Fibroblast of skin of right quadriceps (primary cell): ENCODE data around the gene NRARP.

Experiments
- DNase-seq: peaks from one replicate; pipeline ENCODE4 v3.0.0-alpha.2; 2013

NRARP gene

DNA sequence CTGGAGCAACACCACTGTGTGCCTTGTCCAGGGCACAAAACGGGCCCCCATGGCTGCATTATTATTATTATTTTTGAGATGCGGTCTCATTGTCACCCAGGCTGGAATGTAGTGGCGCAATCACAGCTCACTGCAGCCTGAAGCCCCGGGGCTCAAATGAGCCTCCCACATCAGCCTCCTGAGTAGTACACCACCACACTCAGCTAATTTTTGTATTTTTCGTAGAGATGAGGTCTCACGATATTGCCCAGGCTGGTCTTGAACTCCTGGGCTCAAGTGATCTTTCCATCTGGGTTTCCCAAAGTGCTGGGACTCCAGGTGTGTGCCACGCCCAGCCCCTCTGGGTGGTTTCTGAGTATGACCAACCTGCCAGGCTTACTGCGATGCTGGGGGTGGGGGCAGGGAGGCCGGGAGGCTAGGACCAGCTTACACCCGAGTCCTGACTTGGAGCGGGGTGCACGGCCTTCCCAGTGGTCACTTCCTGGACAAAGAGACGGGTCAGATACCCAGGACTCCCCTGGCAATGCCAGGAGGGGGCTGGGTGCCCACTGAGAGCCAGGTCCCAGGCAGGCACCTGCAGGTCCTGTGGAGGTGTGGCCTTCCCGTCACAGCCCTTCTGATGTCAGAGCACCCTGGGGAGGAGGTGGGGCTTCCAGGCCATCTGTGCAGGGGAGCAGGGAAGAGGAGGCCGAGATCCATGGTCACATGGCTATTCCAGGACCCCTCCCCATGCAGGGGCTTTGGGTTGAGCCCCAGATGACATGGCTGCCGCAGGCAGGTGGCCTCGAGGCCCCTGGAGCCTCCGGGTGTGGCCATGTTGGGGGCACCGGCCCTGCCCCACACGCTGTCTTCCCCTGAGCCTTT lies 8.3 kb upstream of the NRARP start:
- no peak for DNase-seq

DNA sequence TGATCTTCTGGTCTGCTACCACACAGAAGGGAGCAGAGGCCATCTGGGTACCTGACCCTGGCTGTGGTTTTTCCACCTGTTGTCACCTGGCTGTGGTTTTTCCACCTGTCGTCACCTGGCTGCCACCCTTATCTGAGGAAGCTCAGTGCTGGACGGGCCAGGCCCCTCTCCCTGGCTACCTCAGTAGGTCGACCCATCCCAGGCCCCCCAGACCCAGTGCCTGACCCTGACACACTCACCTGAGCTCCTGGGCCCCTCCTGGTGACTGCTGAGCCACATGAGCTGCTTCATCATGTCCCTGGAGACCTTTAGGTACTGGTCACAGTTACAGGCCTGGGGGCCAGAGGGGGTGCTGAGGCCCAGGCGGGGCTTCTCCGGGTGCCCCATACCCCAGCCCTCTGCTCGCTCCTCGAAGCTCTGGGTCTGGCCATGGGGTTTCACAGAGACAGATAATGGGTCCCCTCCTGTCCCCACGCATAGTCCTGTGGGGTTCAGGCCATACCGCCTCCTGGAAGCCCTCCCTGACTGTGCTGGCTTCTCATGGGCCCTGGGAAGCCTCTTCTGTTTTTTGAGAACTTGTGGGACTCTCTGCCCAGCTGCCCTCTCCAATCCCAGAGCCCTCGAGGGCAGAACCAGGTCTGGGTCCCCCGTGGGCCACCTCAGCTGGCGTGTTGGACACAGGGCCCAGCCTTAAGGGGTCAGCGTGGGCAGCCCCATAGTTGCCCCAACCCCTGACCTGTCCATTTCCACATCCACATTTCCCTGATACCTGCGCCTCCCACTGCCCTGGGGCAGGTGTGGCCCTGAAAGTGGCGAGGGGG lies 7.5 kb upstream of the NRARP start:
- no peak for DNase-seq

DNA sequence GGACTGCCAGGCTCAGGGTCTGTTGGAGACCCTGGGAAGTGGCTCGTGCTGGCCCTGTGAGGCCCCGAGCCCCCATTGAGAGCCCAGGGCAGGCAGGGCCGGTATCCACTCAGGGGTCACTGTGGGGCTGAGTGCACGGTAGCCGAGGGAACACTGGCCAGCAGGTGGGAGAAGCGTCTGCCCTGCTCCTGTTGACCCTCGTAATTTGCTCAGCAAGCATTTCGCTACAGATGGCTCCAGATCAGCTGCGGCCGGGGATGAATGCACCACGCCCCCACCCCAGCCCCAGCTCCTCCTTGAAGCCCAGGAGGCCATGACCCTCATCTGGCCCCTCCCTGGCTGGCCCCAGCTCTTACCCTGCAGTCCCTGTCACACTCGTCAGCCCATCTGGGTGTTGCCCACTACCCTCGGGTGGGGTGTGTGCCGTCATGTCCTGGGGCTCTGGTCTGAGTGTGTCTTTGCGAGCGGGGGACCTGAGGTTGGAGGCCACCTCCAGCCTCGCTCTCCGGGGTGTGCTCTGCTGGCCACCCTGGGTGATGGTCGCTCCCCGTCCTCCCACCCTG lies 6.1 kb upstream of the NRARP start:
- DNase-seq: no peak

DNA sequence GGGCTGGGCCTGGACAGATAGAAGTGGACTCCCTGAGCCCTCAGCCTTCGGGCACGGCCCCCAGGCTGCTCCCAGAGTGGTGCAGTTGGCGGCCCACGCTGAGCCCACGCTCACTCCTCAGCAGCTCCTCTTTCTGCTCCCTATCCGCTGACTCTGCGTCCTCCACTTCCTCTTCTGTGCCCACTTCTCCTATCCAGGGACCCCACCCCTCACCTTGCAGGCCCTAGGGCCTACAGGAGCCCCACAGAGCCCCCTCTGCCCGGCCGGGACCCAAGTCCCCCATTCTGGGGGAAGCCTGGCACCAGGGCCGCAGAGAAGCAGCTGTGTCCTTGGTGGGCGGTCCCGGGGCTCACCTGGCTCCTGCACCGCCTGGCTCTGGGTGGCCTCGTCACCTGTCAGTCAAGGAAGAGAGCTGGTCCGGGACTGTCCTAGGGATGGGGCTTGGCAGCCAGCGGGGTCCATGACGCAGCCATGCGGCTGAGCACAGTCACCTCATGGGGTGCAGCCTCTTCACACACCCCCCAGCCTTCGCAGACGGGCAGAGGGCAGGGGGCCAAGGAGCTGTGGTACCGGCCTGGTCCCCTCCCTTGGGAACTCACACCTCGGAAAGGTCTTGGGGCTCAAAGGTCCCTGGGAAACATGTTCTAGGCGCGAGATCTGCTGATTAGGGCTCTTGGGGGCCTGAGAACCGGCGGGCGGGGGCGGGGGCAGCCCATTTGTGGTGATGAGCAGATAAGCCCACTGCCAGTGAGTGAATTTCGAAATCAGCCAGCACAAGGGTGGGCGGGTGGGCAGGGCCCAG lies 5.4 kb upstream of the NRARP start:
- DNase-seq: no peak

DNA sequence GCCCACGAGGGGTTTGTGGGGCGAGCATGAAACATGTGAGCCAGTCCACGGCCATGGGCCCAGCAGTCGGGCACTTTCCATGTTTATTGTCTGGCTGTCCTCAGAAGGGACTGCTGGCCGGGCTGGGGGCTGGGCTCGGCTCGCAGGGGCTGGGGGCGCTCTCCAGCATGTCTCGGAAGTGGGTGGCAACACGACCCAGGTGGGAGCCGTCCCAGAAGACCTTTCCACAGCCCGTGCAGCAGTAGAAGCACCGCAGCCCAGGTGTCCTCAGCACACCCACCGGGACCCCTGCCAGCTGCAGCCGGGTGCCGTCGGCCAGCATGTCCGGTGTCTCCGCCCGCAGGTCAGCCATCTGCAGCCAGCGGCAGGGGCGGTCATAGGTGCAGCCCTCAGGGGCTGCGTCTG lies 4.8 kb upstream of the NRARP start:
- DNase-seq: no peak

DNA sequence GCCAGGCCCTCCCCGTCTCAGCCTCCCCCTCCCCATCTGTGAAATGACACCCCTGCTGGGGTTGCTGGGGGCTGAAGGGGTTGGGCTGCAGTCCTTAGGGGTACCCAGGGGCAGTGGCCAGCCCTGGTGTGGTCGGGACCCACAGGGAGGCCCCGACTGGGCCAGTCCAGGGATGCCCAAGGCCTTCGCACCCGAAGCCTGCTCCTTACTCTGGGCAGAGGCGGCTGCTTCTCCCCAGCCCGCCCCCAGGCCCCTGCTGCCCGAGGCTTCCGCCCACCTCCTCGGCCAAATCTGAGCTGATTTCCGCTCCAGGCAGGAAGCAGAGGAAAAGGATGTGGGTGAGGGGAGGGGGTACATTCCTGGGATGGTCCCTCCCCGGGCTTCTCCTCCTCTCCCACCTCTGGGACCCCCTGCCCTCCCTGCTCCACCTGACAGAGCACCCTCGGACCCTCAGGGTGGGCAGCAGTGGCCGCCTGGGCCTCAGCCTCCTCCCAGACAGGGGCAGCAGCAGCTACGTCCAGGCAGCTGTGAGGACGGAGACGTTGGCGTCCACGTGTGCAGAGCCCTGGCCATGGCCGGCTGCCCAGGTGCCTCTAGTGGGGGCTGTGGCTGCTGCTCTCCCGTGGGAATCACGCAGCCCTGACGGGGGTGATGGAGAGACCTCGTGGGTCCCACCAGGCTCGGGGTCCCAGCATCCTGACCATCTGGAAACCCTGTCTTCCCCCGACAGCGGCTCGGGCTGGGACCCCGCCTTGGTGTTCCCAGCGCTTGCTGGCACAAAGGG lies 4.2 kb upstream of the NRARP start:
- no peak for DNase-seq

DNA sequence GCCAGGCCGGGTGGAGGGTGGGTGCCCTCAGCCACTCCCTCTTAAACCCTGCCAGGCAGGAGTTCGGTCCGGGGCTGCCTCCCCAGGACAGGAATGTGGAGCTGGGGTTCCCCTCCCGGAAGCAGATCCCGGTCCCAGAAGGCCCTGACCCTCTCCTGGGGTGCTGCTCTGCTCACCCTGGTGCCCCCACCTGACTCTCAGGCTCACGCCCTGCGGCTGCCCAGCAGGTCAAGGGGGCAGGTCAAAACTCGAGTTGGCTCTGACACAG lies 3.7 kb upstream of the NRARP start:
- no peak for DNase-seq

DNA sequence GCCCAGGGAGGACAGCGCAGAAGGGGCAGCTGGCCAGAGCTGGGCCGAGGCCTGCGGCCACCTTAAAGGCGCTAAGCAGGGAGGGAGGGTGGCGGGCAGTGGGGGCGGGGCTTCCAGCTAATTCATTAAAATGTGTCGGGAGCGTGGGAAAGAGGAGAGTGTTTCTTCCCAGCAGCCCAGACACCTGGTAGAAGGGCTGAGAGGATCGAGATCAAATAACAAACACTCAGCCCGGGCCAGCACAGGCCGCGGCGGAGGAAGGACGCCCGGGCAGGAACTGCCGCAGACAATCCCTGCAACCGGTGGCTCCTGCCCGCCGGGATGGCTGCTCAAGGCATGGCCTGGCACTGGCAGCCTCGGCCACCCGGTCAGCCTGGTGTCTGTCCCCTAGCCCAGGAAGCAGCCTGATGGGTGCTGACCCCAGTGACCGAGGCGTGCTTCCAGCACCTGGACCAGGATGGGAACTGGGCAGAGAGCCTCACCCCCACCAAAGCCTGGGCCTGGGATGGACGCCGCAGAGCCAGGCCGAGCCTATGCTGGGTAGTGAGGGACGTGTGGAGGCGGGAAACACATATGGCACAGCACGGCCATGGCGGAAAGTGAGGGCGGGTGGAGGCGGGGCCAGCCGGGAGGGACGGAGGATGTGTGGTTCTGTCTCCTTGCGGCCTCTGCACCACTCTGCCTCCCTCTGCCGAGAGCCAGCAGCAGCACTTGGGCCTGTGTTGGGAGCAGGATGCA lies 3.2 kb upstream of the NRARP start:
- no peak for DNase-seq

DNA sequence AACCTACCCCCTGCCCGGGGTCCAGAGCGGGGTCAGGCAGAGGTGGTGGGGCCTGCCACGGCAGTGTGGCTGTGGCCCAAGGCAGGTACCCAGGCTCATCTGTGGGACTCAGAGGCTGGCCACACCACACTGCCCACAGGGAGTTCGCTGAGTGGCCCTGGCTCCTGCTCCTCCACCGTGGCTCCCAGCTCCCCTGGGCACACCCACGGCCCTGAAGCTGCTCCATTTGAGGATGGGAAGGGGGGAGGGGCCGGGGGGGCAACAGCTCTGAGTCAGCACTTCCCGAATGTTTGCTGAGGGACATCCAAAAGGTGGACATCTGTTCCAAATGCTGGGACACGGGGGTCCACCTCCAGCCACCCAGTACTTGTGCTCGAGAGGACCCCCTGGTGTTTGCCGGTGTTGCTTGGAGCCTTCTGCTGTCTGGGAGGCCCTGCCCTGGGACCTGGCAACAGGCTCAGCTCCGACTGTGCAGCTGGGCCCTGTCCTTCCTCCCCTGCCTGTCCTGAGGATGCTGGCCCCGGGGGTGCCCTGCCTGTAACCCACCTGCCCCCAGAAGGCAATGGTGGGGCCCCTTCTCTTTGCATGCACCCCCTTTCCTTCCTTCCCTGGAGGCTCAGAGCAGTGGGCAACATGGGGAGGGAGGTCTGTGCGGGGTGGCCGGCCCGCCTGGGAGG lies 2.5 kb upstream of the NRARP start:
- DNase-seq: no peak

DNA sequence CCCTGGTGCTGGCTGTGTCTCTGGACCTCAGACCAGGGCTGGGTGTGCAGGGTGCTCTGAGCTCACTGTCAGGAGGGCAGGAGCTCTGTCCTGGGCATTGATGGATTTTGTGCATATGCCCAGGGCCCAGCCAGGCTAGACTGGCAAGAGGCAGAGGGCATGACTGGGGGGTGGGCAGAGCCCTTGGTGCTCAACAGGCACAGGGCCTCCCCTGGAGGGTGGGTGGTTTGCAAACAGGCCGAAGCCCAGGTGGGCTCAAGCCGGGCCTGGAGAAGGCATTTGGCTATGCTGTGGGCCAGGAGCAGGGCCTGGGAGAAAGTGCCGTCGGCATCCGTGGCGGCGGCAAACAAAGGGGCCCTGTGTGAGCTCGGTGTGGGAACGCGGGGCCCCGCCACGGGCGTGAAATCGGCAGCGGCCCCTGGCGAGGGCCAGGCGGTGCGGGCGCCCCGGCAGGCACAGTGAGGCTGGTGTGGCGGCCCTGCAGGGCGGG lies 1.9 kb upstream of the NRARP start:
- DNase-seq: no peak

DNA sequence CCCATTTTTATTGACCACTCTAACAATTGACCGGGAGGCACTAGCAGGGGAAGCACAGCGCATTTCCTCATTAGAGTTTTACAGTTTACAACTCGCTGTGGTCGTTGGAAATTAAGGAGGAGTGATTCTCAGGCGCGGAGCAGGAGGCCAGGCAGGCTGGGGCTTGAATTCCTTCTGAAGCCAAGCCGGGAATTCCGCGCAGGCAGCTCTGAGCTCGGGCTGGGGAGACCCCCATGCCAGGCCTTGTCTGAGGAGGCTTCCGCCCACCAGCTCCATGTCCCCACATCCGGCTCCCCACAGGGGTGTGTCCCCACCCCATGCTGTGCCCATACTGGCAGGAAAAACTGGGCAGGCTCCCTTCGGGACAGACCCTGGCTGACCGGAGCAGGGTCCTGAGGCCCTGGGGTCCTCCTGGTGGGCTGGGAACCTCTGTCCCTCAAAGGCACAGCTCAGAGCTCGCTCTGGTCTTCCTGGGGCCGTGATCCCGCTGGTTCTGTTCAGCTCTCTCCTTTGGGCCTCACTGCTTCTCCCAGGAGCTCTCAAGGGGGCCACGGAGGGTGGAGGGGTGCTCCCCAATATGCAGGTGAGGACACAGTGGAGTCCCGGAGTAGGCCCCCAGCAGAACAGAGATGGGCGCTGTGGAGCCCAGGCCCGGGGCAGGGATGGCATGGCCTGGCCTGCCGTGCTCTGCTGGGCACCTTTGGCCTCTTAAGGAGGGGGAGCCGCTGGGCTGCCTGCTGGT lies 1.3 kb upstream of the NRARP start:
- DNase-seq: no peak

DNA sequence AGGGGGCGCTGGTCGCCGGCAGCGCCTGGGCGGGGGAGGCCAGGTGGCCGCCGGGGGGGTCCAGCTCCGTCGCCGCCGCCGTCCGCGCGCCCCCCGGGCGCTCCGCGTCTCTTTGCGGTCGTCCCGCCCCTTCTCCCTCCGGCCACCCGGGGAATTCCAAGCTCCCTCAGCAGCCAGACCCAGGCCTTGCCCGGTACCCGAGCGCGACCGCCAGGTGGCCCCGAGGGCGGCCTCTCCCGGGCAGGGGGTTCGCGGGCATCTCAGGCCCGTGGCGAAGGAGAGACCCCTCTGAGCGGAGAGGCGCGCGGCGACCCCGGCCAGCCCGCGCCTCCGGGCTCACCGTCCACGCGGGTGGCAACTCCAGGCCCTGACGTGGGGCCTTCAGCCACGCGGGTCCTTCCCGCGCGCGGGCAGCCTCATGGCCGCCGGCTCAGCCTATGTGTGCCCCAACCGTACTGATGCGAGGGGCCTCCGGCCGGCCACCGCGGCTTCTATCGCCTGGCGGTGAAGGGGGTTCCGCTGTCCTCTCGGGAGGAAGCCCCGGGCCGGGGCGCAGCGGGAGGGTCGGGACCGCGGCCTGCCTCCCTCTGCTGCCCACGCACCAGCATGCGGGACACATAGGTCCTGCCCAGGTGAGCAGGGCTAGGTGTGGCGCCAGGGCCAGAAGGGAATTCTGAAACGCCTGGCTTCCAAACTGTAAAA lies 529 bp upstream of the NRARP start:
- no peak for DNase-seq

DNA sequence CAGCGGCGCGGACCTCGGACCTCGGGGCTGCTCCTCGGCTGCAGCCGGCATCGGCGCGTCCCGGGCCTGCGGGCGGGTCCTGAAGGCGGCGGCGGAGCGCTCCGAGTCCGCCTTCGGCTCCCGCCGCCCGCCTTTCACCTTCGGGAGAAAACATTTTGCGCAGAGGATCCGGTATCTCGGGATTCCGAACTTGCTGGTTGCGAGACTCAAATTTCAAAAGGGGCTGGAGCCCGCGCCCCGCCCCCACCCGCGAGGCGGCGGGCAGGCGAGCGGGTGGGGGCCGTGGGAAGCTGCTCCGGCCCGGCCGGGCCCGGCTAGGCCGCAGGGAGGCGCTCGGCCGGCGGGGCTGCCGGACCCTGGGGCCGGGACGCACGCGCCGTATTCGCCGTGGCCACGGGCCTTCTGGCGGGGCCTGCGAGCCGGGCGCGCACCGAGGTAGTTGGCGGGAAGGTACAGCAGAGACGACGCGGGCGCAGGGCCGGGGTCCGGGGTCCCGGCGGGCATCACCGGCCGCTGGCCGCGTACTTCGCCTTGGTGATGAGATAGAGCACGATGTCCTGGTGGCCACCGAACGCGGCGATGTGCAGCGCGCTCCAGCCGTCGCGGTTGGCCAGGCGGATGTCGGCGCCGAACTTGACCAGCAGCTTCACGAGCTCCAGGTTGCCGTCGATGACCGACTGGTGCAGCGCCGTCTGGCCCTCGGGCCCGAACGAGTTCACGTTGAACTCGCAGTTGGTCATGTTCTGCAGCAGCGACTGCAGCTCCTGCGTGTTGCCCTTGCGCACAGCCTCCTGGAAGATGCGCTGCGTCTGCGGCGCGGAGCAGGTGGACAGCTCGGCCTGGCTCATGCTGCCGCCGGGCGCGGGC lies 757 bp downstream of the NRARP start:
- no peak for DNase-seq

DNA sequence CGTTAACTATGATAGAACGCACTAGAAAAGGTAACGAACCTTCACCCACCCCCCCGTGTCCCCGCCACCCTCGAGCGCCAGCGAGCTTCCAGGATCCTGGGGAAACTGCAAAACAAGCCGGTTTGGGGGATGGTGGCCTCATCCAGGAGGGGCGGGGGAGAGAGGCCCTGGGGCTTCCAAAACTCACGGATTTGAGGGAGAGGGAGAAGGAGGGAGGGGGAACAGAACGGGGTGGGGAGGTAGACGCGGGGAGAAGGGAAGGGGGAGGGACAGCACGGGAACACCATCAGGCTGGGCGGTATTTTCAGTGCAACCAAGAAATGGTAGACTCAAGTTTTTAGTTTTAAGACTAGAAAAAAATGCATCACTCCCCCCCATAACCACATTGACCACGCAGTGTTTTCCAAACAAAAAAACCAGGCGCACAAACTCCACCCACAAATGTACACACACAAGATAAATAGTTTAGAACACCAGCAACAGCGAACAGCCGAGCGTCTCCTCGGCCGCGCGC lies 1.4 kb downstream of the NRARP start:
- DNase-seq: no peak

DNA sequence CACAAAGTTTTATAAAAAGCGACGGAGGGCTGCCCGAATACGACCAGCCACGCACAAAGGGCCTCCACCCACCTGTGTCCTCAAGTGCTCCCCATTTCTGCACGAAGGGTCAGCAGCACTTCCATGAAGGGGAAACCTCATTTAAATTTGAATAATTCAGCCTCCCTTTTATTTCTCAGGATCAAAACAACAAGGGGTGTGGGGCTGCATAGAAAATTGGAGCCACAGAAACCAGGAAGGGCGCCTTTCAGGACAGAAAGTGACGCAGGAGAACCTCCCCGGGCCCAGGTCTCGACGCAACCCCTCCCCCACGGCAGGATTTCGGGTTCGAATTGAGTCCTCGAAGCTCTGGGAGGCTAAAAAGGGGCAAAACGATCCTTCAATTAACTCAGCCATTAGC lies 2.1 kb downstream of the NRARP start:
- no peak for DNase-seq

DNA sequence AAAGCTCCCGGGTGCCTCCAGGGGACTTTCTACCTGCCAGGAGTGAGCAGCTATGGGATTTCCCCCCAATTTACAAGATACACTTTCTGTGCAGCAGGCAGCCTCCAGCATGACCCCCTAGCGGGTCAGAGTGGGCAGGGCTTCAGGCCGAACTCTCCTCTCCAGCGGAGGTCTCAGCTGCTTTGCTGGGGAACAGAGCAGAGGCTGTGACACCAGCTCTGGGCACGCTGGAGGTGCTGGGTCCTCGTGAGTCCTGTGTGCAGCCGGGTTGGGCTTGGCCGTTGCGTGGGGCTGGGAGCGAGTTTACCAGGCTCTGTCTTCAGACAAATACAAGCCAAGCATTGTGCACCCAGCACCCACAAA lies 2.9 kb downstream of the NRARP start:
- DNase-seq: no peak

DNA sequence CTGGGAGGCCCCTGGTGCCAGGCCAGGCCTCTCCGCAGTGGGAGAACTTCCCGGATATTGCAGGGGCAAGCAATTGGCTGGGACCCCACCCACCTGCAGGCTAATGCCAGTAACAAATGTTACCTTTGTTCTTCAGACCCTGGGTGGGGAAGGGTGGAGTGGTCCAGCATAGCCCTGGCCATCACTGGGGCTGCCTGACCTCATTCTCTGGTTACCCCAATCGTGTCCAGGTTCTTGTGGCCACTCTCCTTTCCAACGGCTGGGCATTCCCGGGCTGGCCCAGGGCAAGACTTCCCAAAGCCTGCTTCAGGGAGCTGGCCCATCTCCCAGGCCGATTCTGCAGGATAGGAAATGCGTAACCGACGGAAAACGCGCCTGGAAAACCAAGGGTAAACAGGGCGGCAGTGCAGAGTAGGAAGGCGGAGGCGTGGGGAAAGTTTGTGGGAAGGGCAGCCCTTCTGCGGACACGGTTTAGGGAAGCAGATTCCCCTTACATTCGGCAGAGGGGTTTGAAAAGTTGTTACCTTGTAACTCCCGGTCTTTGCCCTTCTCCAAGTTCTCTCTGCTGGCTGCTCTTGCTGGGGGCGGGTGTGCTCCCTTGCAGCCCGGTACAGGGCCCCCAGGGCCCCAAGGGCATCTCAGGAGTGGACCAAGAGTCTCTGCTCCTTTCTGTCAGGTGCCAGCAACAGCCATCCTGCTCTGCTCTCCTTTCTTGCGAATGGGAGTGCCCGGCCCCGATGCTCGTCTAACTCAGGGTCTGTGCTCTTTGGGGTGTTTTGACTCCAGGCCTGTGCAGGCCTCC lies 3.5 kb downstream of the NRARP start:
- no peak for DNase-seq

DNA sequence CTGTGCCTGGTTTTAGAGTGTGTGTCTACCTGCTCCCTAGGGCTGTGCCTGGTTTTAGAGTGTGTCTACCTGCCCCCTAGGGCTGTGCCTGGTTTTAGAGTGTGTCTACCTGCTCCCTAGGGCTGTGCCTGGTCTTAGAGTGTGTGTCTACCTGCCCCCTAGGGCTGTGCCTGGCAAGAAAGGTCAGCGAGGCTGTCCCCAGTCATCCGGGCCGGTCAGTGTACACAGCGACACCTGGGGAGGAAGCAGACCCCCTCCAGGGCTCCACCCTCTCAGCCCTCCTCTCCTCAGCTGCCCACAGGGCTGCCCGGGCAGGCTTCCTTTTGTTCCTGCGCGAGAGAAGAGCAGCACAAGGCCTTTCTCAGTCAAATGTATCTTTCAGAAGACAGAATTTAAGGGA lies 4.1 kb downstream of the NRARP start:
- no peak for DNase-seq
